Right ventricle myocardium inferior (tissue), 1 donor: ENCODE data around the gene NCAM2. TPM values are rescaled to one million over a fixed set of nuclear protein-coding genes. Genes with fewer than 3 reads are reported as not detected.

Source experiments
- ATAC-seq: fragments of 200-7000 bp; cut with Tn5 transposase; one replicate; pipeline ENCODE4 v1.9.1; 2020; ENCODE audit warnings: mild to moderate bottlenecking, moderate library complexity
- DNase-seq: peaks from one replicate; pipeline ENCODE4 v3.0.0; 2021; ENCODE audit errors: missing footprints
- intact Hi-C: fragments of 100-400 bp; cut with DNase I; formaldehyde crosslinking; loops from one replicate; pipeline ENCODE4 v1.11.0; 2022
- total RNA-seq: library from RNA; stranded (reverse); fragmentation: NEBNext Ultra II Directional; extraction: Animal tissue kit (Norgen Biotek cat#: 25700); gene quantifications from one replicate; pipeline ENCODE4 v1.2.1, GENCODE V29; 2021
- donor health status: DM: no; HTN: yes; CAD: no; lungs with severe emphysema.

Gene NCAM2
- total RNA-seq, 1 donor from 2014 or later: 5.4 TPM

- intact Hi-C loops: no loop called here
- DNase-seq (no peak), ATAC-seq (no peak)
These were observed 12.5 kb downstream of the NCAM2 start for GRCh38 chr21:21010698-21011097.

- intact Hi-C loops: no loop called here
- DNase-seq (no peak), ATAC-seq (no peak)
These were observed 20.6 kb downstream of the NCAM2 start for GRCh38 chr21:21018821-21019220.

DNA sequence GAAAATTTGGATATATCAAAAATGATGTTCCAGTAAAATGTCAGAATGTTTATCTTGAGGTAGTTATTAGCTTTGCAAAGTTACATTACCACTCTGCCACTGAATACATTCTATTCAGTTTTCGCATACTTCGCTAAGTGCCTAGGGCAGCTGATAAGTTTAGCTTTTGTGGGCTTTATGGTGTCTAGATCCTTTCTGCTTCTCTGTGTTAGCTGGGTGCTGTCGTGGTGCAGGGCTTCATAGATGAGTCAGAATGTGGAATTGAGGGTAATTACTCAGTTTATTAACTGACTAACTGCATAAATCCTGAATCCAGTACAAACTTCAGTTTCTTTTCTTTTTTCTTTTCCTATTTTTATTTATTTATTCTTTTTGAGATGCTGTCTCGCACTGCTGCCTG is 21.5 kb downstream of the NCAM2 start:
- DNase-seq: no peak
- ATAC-seq: no peak

GRCh38 chr21:21025742-21026141 is 27.5 kb downstream of the NCAM2 start:
- intact Hi-C loops: no loop called here
- no peak for ATAC-seq
- no peak for DNase-seq

More for the DNA sequence above, 21.5 kb downstream of the NCAM2 start:
- intact Hi-C loops: no loop called here

GRCh38 chr21:21028275-21028820 is 30.1 kb downstream of the NCAM2 start:
- intact Hi-C loops: no loop called here
- DNase-seq (no peak), ATAC-seq (no peak)

DNA sequence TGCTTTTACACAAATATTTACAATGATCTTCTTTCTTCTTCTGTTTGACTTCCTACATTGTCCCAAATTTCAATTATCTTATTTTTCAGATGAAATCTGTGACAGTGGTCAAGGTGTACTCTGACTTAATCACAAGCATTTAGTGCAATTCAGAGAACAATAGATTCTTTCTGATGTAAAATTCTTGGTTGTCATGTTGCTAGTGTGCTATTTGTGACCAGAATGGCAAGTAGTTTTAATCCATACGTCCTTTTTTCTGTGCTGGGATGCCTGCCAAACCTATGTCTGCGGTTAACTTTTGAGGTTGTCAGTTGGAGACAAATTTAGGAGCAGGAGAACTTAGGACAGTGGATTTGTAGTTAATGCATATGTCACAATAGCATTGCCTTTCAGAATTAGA is 31.0 kb downstream of the NCAM2 start:
- intact Hi-C loops: no loop called here
- DNase-seq: no peak
- no peak for ATAC-seq

DNA sequence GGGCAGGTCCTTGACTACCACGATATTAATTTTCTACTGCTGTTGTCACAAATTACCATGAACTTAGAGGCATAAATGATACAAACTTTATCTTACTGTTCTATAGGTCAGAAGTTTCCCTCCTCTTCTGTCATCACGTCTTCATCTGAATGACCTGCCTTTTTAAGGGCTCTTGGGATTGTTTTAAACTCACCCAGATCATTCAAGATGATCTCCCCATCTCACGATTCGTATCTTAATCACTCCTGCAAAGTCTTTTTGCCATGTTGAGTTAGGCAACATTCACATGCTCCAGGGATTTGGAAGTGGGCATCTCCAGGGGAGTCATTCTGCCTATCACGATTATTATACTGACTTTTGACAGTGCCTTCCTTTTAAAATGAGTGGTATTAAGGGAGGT is 32.1 kb downstream of the NCAM2 start:
- no peak for ATAC-seq
- DNase-seq: no peak
- intact Hi-C loops: no loop called here

DNA sequence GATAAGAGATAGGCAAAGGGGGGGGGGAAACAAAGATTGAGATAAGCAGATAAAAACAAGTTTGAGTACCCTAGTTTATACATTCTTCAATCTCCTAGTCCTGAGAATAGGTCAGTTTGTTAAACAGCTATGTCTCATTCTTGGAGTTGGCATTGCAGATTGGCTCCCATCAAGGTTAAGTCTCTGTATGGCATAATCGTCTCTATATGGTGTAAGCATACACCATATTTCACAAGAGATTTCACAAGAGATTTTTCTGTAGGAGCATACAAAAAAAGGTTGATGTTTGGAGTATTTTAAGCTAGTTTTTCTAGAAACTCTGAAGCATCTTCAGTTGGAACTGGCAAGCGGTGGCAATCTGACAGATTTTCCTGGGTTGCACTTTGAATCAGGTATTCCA is 35.8 kb downstream of the NCAM2 start:
- ATAC-seq (no peak), DNase-seq (no peak)
- intact Hi-C loops: no loop called here

DNA sequence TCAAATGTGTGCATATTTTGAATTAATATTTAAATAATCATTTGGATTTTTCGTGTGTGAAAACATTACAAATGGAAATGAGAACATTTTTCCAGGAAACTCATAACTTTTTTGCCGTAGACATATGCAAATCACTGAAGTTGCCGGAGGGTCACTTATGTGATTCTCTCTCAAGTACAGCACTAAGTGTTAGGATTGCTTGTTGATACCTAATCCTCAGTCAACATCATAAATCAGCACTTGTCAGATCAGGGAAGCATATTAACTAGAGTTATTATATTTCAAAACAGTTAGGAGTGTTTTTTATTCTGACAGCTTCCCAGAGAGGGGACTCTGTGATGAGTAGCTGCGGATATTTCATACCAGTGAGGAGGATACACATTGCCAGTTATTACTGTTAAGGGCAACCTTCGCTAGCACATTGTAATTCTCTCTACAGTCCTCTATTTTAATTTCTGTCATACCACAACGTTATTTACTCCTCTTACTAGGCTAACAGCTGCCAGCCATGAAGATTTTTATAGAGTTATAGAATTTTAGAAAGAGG is 41.5 kb downstream of the NCAM2 start:
- no peak for DNase-seq
- no peak for ATAC-seq
- intact Hi-C loops: no loop called here

- intact Hi-C loops: no loop called here
- DNase-seq (no peak), ATAC-seq (no peak)
These were observed 47.3 kb downstream of the NCAM2 start for GRCh38 chr21:21045518-21045917.

DNA sequence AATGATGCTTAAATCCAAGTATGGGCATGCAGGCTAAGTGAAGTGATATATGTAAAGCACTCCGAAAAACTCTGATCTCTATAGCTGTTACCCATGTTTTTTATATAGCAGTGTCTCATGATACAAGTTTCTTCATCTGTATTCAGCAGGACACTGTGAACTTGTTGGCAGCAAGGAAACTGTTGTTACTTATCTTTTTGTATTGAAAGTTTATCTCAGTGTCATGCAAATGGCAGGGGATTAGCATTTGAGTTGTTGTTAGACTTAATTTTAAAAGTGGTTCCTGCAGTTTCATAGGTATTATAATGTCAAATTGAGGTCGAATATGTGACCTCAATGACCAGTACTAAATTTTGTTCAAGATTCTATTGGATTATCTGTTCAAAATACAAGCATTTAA is 47.9 kb downstream of the NCAM2 start:
- DNase-seq (no peak), ATAC-seq (no peak)
- intact Hi-C loops: no loop called here

DNA sequence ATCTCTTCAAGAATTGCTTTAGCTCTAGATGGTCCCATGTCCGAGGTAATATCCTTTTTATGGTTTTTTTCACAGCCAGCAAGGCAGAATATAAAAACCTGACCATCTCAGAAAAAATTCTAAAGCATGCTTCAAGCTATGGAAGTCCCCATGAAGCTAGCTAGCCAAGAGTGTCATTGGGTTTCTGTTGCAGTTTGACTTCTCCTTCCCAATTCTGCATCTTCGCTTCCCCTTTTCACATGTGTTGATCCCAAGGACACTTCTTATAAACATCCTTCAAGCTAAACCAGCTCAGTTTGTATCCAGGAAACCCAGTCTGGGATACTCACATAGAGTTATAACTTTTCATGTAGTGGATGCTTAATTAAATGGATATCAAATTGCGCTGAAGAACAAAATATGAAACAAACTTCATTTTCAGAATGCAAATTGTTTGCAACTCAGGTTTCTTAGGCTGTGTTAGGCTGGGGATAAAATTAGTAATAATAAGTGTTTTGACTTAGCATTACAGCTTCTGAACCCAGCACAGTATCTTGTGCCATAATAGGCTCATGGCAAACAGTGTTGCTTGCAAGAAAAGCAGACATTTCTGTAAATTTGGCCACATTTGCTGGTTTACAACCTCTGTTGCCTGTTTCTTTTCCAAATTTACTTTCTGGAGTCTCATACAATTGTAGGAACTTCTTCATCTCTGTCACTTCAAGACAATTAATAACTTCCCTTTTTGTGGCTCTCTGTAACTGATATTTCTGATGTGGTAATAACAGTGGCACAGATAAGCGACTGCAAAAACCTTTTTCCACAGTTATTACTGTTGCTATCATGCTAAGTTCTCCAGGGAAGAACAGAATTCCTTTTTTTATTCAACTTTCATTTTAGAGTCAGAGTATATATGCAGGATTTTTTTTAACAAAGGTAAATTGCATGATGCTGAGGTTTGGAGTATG is 53.2 kb downstream of the NCAM2 start:
- DNase-seq: no peak
- no peak for ATAC-seq
- intact Hi-C loops: no loop called here

DNA sequence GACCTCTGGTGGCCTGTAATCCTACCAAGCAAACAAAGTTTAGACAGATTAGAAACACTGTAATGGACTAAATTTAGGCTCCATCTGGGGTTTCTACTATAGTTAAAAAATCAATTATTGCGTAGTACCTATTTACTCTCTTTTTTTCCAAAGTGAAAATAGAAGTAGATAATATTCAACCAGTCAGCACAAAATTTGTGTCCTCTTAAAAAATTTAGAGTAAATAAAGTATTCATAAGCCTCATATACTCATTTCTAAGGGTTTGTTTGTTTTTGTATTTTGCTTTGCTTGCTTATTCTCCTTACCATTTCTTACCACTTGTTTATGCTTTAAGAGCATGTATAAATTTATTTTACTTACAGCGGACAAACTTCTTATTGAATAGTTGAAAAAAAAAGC is 54.5 kb downstream of the NCAM2 start:
- no peak for ATAC-seq
- intact Hi-C loops: no loop called here
- no peak for DNase-seq

DNA sequence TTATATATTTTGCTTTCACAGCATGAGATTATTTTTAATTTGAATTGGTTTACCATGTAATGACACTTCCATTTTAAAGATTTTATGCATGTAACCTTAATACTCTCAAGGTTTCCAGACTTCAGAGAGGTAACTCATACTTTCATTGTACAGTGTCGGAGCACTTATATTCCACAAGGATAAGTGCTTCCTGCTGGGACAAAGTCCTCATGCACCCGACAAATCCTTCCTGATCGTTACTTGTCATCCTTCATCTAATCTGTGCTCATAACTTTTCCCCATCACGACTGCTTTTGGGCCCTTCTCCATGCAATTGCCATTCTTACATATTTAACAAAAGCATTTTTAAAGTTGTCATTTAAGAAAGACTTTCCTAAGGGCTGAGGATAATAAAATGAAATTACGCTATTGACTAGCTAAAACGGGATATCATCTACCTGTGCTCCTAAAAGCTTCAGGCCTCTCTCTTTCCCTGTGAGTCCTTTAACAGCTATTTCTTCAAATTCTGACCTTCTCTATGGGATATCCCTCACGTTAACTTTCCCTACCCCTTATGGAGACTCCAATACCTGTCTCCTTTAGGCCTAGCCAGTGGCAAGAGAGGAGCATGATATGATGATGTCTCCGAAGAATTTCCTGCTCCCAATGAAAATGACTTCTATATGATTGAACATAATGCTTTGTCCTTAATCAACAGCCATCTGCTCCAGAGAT is 59.3 kb downstream of the NCAM2 start:
- ATAC-seq (no peak), DNase-seq (no peak)
- intact Hi-C loops: no loop called here

- DNase-seq (no peak), ATAC-seq (no peak)
- intact Hi-C loops: no loop called here
These were observed 65.6 kb downstream of the NCAM2 start for GRCh38 chr21:21063828-21064227.

- intact Hi-C loops: no loop called here
- no peak for DNase-seq
- ATAC-seq: no peak
These were observed 66.1 kb downstream of the NCAM2 start for GRCh38 chr21:21064353-21064752.

- DNase-seq (no peak), ATAC-seq (no peak)
- intact Hi-C loops: no loop called here
These were observed 69.2 kb downstream of the NCAM2 start for GRCh38 chr21:21067375-21067774.

DNA sequence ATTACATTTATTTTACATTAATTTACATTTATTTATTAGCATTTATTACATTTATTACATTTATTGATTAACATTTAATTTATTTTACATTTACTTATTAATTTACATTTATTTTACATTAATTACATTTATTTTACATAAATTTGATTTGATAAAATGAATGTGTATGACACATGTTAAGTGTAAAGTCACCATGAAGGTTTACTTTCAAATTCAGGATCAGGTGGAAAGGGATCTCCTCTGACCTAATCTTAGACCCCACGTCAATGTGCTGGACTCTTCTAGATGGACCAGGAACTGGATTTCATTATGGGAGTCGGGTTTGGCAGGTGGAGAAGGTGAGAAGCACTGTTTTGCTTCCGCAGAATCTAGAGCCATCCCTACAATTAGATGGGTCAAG is 76.1 kb downstream of the NCAM2 start:
- intact Hi-C loops: no loop called here
- no peak for DNase-seq
- no peak for ATAC-seq

DNA sequence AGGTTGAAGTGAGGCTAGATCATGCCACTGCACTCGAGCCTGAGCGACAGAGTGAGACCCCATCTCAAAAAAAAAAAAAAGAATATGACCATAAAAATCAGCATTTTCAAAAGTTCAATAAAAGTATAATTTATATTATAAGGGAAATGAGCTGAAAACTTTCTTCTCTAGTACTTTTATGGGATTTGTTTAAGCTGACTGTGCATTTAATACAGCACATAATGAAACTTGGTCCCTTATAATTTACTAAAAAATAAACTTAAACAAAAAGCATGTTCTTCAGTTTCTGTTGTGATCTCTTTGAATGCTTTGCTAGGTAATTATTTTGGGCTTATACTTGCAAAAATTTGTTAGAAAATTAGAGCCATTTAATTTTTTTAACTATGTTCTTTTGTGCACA is 77.8 kb downstream of the NCAM2 start:
- no peak for DNase-seq
- no peak for ATAC-seq
- intact Hi-C loops: no loop called here

DNA sequence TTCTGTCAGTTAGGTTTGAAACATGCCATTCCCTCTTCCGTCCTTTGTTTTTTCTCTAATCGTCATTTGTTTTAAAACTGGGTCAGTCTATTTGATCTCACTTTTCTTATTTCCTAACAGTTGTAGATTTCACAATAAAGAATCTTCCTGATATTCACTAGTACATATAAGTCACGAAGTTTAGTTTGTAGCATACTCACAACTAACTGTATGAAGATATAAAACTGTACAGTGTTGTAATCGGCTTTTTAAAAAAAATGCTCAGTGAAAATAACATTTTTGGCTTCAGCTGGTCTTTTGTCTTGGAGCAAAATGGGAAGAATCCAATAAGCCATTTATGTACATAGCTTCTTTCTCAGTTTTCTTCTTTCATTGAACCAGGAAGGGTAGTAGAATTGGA is 78.3 kb downstream of the NCAM2 start:
- intact Hi-C loops: no loop called here
- no peak for ATAC-seq
- no peak for DNase-seq
